OCI-LY1 (cell line): ENCODE data around the gene CUTC.

Experiments used
- EZH2 ChIP-seq: fragments of 200-600 bp; sonication (generic), shearing (Covaris generic); IDR thresholded peaks from 2 replicates; pipeline ENCODE4 v1.8.0; 2017; ENCODE audit warnings: borderline replicate concordance, mixed run types, mild to moderate bottlenecking, antibody characterized with exemption, low read length, moderate library complexity, mixed read lengths
- TF ChIP-seq, protein P1 (sequence below): fragments of 200-600 bp; sonication (generic), shearing (Covaris generic); IDR thresholded peaks from 2 replicates; pipeline ENCODE4 v1.5.1; 2017; ENCODE audit warnings: mild to moderate bottlenecking, antibody characterized with exemption, low read length, moderate library complexity, mixed read lengths

DNA sequence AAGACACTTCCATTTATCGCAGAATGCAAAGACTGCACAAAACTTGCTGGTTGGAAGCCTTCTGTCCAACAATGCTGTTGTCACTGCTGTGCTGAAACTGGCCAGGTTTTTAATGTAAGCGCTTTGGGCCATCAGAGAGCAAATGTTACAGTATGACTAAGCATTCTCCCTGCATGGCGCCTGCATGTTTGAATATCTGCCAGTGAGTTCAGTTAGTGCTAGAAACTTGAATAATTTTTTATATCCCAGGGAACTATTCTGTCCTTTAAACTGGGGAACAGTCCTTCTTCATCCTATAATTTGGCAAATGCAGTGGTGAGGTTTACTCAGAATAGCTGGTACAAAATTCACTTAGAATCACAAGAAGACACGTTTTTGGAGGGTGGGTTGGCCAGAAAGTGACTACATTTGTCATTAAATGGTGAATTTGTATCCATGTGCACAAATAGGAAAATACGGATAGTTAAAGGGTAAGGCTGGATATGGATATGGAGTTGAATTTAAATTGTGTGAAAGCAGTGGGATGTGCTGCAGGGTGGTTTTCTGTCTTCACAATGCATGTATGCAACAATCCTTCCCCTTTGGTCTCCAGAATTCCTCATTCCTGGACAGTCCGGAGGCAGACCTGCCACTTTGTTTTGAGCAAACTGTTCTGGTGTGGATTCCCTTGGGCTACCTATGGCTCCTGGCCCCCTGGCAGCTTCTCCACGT, 52.1 kb downstream of the CUTC start:
- TF ChIP-seq, protein P1, sequence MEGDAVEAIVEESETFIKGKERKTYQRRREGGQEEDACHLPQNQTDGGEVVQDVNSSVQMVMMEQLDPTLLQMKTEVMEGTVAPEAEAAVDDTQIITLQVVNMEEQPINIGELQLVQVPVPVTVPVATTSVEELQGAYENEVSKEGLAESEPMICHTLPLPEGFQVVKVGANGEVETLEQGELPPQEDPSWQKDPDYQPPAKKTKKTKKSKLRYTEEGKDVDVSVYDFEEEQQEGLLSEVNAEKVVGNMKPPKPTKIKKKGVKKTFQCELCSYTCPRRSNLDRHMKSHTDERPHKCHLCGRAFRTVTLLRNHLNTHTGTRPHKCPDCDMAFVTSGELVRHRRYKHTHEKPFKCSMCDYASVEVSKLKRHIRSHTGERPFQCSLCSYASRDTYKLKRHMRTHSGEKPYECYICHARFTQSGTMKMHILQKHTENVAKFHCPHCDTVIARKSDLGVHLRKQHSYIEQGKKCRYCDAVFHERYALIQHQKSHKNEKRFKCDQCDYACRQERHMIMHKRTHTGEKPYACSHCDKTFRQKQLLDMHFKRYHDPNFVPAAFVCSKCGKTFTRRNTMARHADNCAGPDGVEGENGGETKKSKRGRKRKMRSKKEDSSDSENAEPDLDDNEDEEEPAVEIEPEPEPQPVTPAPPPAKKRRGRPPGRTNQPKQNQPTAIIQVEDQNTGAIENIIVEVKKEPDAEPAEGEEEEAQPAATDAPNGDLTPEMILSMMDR: no peak
- TF ChIP-seq EZH2: no peak
